H1 (cell line): Measurements from ENCODE around the gene PDCD6IP. TPM values are rescaled to one million over a fixed set of nuclear protein-coding genes. Genes with fewer than 3 reads are reported as not detected.

Experiments used
- CTCF ChIA-PET: fragments of 300-600 bp; sonication (Branson Sonifier 250); formaldehyde crosslinking; loops from one replicate; lab custom pipeline; 2021; ENCODE audit not compliant: partially characterized antibody; lab: Charles Lee
- POLR2A ChIA-PET: fragments of 300-600 bp; sonication (Branson Sonifier 250); formaldehyde crosslinking; loops from one replicate; lab custom pipeline; 2021; ENCODE audit warnings: inconsistent platforms; ENCODE audit not compliant: partially characterized antibody; lab: Charles Lee
- DNase-seq, 2 experiments: peaks; one replicate each; pipeline versions ENCODE4 v3.0.0 to v3.0.0-alpha.2; 2010 to 2022; ENCODE audit warnings: low spot score in 2 of 2, low read depth in 1 of 2, mixed read lengths in 1 of 2
- FAIRE-seq: peaks from 2 replicates; lab custom pipeline; 2011; peaks lifted over from hg19 to GRCh38; lab: Jason Lieb, UNC
- H2AFZ ChIP-seq: 2 replicates; pipeline ENCODE4 v1.8.1; 2012; ENCODE audit warnings: low read length, inconsistent platforms
- H2AK5ac ChIP-seq: 2 replicates; pipeline ENCODE4 v1.6.1; 2013; ENCODE audit warnings: low read depth, low read length
- H2BK120ac ChIP-seq: replicated peaks from 2 replicates; pipeline ENCODE3; 2013; ENCODE audit warnings: low read depth, low read length, inconsistent platforms
- H2BK12ac ChIP-seq: 2 replicates; pipeline ENCODE4 v1.6.1; 2013; ENCODE audit warnings: low read depth, low read length
- H2BK15ac ChIP-seq: 2 replicates; pipeline ENCODE4 v1.6.1; 2013; ENCODE audit warnings: low read length
- H2BK20ac ChIP-seq: 2 replicates; pipeline ENCODE4 v1.6.1; 2013; ENCODE audit warnings: low read length
- H2BK5ac ChIP-seq: 2 replicates; pipeline ENCODE4 v1.6.1; 2013; ENCODE audit warnings: low read depth, low read length
- H3K14ac ChIP-seq: 2 replicates; pipeline ENCODE4 v1.6.1; 2013; ENCODE audit warnings: inconsistent platforms; ENCODE audit not compliant: insufficient read length
- H3K18ac ChIP-seq: 2 replicates; pipeline ENCODE4 v1.6.1; 2013; ENCODE audit warnings: low read length; ENCODE audit errors: extremely low read depth
- H3K23ac ChIP-seq: 2 replicates; pipeline ENCODE4 v1.6.1; 2013; ENCODE audit warnings: inconsistent platforms; ENCODE audit not compliant: insufficient read length
- H3K23me2 ChIP-seq: 2 replicates; pipeline ENCODE4 v1.6.1; 2013; ENCODE audit warnings: low read depth, low read length
- H3K27ac ChIP-seq: 2 replicates; pipeline ENCODE4 v1.6.1; 2011; ENCODE audit warnings: low read depth, low read length, inconsistent platforms
- H3K27me3 ChIP-seq, 4 experiments: replicated peaks in 1 of 4; 1 replicate in 1 of 4; 2 replicates in 3 of 4; pipeline versions ENCODE4 v1.6.1 to v1.8.1; 2011 to 2013; ENCODE audit warnings: low read length in 3 of 4, mild to moderate bottlenecking in 3 of 4, inconsistent platforms in 2 of 4, mixed read lengths in 2 of 4, moderate library complexity in 1 of 4; ENCODE audit not compliant: control insufficient read depth in 3 of 4, insufficient read depth in 3 of 4; ENCODE audit errors: extremely low read depth in 1 of 4
- H3K36me3 ChIP-seq, 4 experiments: 2 replicates each; pipeline versions ENCODE4 v1.6.1 to v1.8.1; 2011 to 2013; ENCODE audit warnings: mild to moderate bottlenecking in 4 of 4, low read length in 3 of 4, moderate library complexity in 2 of 4, control low read depth in 1 of 4, inconsistent platforms in 1 of 4; ENCODE audit not compliant: insufficient read depth in 4 of 4, control insufficient read depth in 2 of 4
- H3K4ac ChIP-seq: replicated peaks from 2 replicates; pipeline ENCODE3; 2013; ENCODE audit warnings: low read length, low read depth, mixed read lengths, inconsistent platforms; ENCODE audit not compliant: insufficient read length
- H3K4me1 ChIP-seq, 4 experiments: replicated peaks in 1 of 4; 1 replicate in 1 of 4; 2 replicates in 3 of 4; pipeline versions ENCODE4 v1.6.1 to v1.8.1; 2011 to 2013; ENCODE audit warnings: low read length in 3 of 4, inconsistent platforms in 2 of 4, mixed read lengths in 1 of 4; ENCODE audit not compliant: insufficient read depth in 4 of 4, control insufficient read depth in 3 of 4
- H3K4me2 ChIP-seq, 2 experiments: 2 replicates each; pipeline versions ENCODE4 v1.6.1 to v1.8.1; 2011 to 2013; ENCODE audit warnings: low read depth in 2 of 2, low read length in 2 of 2, control low read depth in 1 of 2, inconsistent platforms in 1 of 2, mild to moderate bottlenecking in 1 of 2; ENCODE audit not compliant: insufficient read depth in 1 of 2
- H3K4me3 ChIP-seq, 4 experiments: fragments of 200-600, 300-600 bp in 1 of 4; sonication (generic), shearing (Covaris generic), sonication (Bioruptor Twin) in 1 of 4; 2 replicates each; pipeline versions ENCODE4 v1.5.1 to v1.8.1; 2011 to 2016; ENCODE audit warnings: low read length in 4 of 4, low read depth in 3 of 4, control low read depth in 2 of 4, inconsistent platforms in 2 of 4, mild to moderate bottlenecking in 2 of 4, mixed read lengths in 1 of 4, moderate library complexity in 1 of 4; ENCODE audit not compliant: insufficient read depth in 2 of 4; ENCODE audit errors: extremely low read depth in 1 of 4
- H3K56ac ChIP-seq: replicated peaks from 2 replicates; pipeline ENCODE3; 2013; ENCODE audit warnings: low read depth, mild to moderate bottlenecking, mixed read lengths, low read length, inconsistent platforms; ENCODE audit not compliant: insufficient read length
- H3K79me1 ChIP-seq: 2 replicates; pipeline ENCODE4 v1.6.1; 2013; ENCODE audit warnings: low read depth, low read length, control low read depth
- H3K79me2 ChIP-seq, 2 experiments: 2 replicates each; pipeline versions ENCODE4 v1.6.1 to v1.8.1; 2012 to 2013; ENCODE audit warnings: low read length in 2 of 2, mild to moderate bottlenecking in 2 of 2, inconsistent platforms in 1 of 2; ENCODE audit not compliant: insufficient read depth in 2 of 2, control insufficient read depth in 1 of 2
- H3K9ac ChIP-seq, 4 experiments: replicated peaks in 1 of 4; 1 replicate in 1 of 4; 2 replicates in 3 of 4; pipeline versions ENCODE4 v1.6.1 to v1.8.1; 2011 to 2013; ENCODE audit warnings: low read depth in 3 of 4, low read length in 3 of 4, control low read depth in 2 of 4, mild to moderate bottlenecking in 2 of 4, moderate library complexity in 2 of 4, inconsistent platforms in 1 of 4; ENCODE audit errors: extremely low read depth in 1 of 4
- H3K9me3 ChIP-seq, 2 experiments: 2 replicates each; pipeline versions ENCODE4 v1.6.1 to v1.8.1; 2012 to 2013; ENCODE audit warnings: mild to moderate bottlenecking in 2 of 2, moderate library complexity in 2 of 2, control low read depth in 1 of 2, inconsistent platforms in 1 of 2, low read depth in 1 of 2, low read length in 1 of 2, mixed read lengths in 1 of 2; ENCODE audit not compliant: insufficient read depth in 2 of 2
- H4K20me1 ChIP-seq, 2 experiments: replicated peaks in 1 of 2; 2 replicates each; pipeline versions ENCODE3 to v1.8.1; 2011 to 2013; ENCODE audit warnings: inconsistent platforms in 2 of 2, low read length in 2 of 2, mild to moderate bottlenecking in 1 of 2; ENCODE audit not compliant: insufficient read depth in 2 of 2, control insufficient read depth in 1 of 2
- H4K5ac ChIP-seq: 2 replicates; pipeline ENCODE4 v1.6.1; 2013; ENCODE audit warnings: low read length, low read depth, mixed read lengths, inconsistent platforms; ENCODE audit not compliant: insufficient read length
- H4K8ac ChIP-seq: 2 replicates; pipeline ENCODE4 v1.8.0; 2013; ENCODE audit warnings: mild to moderate bottlenecking, moderate library complexity, low read length, inconsistent platforms; ENCODE audit not compliant: insufficient read depth; ENCODE audit errors: extremely low read depth
- H4K91ac ChIP-seq: replicated peaks from 2 replicates; pipeline ENCODE3; 2013; ENCODE audit warnings: low read length, mixed read lengths, inconsistent platforms; ENCODE audit not compliant: insufficient read length
- CHD1 ChIP-seq: IDR thresholded peaks from 2 replicates; pipeline ENCODE4 v1.6.1; 2012; ENCODE audit warnings: low read depth, low read length, improper control_type of control experiment
- CHD2 ChIP-seq: IDR thresholded peaks from 2 replicates; pipeline ENCODE4 v1.6.1; 2012; ENCODE audit warnings: low read length, improper control_type of control experiment
- GABPA ChIP-seq: IDR thresholded peaks from 2 replicates; pipeline ENCODE4 v1.6.1; 2011; ENCODE audit warnings: mild to moderate bottlenecking, low read length, moderate library complexity, borderline replicate concordance; ENCODE audit not compliant: insufficient read depth
- GTF2F1 ChIP-seq: IDR thresholded peaks from 2 replicates; pipeline ENCODE4 v1.6.1; 2012; ENCODE audit warnings: low read depth, low read length, improper control_type of control experiment, borderline replicate concordance
- HDAC6 ChIP-seq: IDR thresholded peaks from one replicate; pipeline ENCODE4 v1.7.1; 2012; ENCODE audit warnings: low read depth, mild to moderate bottlenecking, inconsistent platforms, low read length, moderate library complexity
- SIRT6 ChIP-seq: IDR thresholded peaks from one replicate; pipeline ENCODE4 v1.7.1; 2012; ENCODE audit warnings: low read length, inconsistent platforms
- SIX5 ChIP-seq: IDR thresholded peaks from 2 replicates; pipeline ENCODE4 v1.6.1; 2011; ENCODE audit warnings: mild to moderate bottlenecking, low read depth, low read length
- SP1 ChIP-seq: IDR thresholded peaks from 2 replicates; pipeline ENCODE4 v1.6.1; 2011; ENCODE audit warnings: low read depth, low read length
- SUZ12 ChIP-seq: fragments of 200-600 bp; sonication (generic); IDR thresholded peaks from 2 replicates; pipeline ENCODE4 v1.6.1; 2012; ENCODE audit warnings: mild to moderate bottlenecking, inconsistent platforms, low read length, moderate library complexity, mixed read lengths
- ZNF274 ChIP-seq: IDR thresholded peaks from 2 replicates; pipeline ENCODE4 v1.7.0; 2012; ENCODE audit warnings: low read length, borderline replicate concordance; ENCODE audit errors: extremely low read depth
- WGBS, 2 experiments: shearing (Covaris generic) in 1 of 2; methylation state at CpG; one replicate each; pipeline versions ENCODE4 v1.1.6 to v1.1.7; 2013 to 2015; ENCODE audit warnings: low lambda C conversion rate in 2 of 2, mixed read lengths in 2 of 2, inconsistent platforms in 1 of 2, low coverage in 1 of 2, missing lambda C conversion rate in 1 of 2; ENCODE audit not compliant: insufficient replicate concordance in 2 of 2, insufficient coverage in 1 of 2, insufficient read length in 1 of 2; ENCODE audit errors: extremely low coverage in 1 of 2, missing lambda C conversion rate in 1 of 2; 5-methylcytosine and 5-hydroxymethylcytosine counted together
- polyA plus RNA-seq, 7 experiments: library from polyadenylated mRNA; depleted of rRNA in 3 of 7; stranded (reverse) in 5 of 7; unstranded in 2 of 7; fragments of >200 nt in 5 of 7; fragments of 200-250 nt in 2 of 7; gene quantifications; 1 replicate in 5 of 7; 2 replicates in 1 of 7; 4 replicates in 1 of 7; pipeline versions ENCODE4 v1.2.1 to v1.2.3, GENCODE V29; 2011 to 2013; ENCODE audit warnings: missing spikeins in 2 of 7, mixed read lengths in 2 of 7
- total RNA-seq: library from RNA; stranded (reverse); fragmentation: NEBNext Ultra II Directional; extraction: Animal tissue kit (Norgen Biotek cat#: 25700); gene quantifications from 2 replicates; pipeline ENCODE4 v1.2.1, GENCODE V29; 2021
- TF ChIP-seq, protein P1 (sequence below): IDR thresholded peaks from 2 replicates; pipeline ENCODE4 v1.6.1; 2012; ENCODE audit warnings: inconsistent platforms

Gene PDCD6IP
- total and polyA plus RNA-seq, 2 of the 8 experiments (the other 6 are each of a cell fraction or from before 2014, with no cell fraction given): 61.7 to 155 TPM

GRCh38 chr3:33810545-33810944 is 12.1 kb downstream of the PDCD6IP start:
- no peak for DNase-seq
- Histone ChIP-seq H3K36me3 (peaks cover 0 to 5% (median 0%) of the 10 kb centered on the region in 4 experiments; a peak in 2 of 8 replicates), H3K27me3 (no peaks in the 10 kb centered on the region), H2BK20ac (no peak overlapping the region), H4K8ac (no peak overlapping the region), H3K4me1 (peaks cover 0 to 2% (median under 1%) of the 10 kb centered on the region in 4 experiments; a peak in 3 of 7 replicates), H3K14ac (no peak overlapping the region), H3K23ac (no peak overlapping the region), H2AFZ (no peak overlapping the region), H2BK120ac (no peak overlapping the region), H3K4ac (no peak overlapping the region), H2AK5ac (no peak overlapping the region), H4K91ac (no peak overlapping the region), H4K5ac (no peak overlapping the region), H3K4me2 (no peak overlapping the region), H3K9ac (no peak overlapping the region), H4K20me1 (peaks cover 2% of the 10 kb centered on the region in 2 experiments), H3K79me1 (0 out of 2 replicates have a peak, but pooled peaks cover 6% of the 10 kb centered on the region), H3K9me3 (no peaks in the 10 kb centered on the region), H3K56ac (no peak overlapping the region), H2BK15ac (no peak overlapping the region), H3K23me2 (no peaks in the 10 kb centered on the region), H3K4me3 (no peak overlapping the region), H3K27ac (no peak overlapping the region), H3K18ac (no peak overlapping the region), H2BK5ac (no peak overlapping the region), H3K79me2 (peaks cover 3 to 63% of the 10 kb centered on the region in 2 experiments; a peak in 2 of 4 replicates), H2BK12ac (no peak overlapping the region)
- no peak for TF ChIP-seq SUZ12
- TF ChIP-seq ZNF274: no peak
- no peak for TF ChIP-seq SIRT6
- no peak for TF ChIP-seq SP1
- no peak for TF ChIP-seq GABPA
- no peak for TF ChIP-seq GTF2F1
- no peak for TF ChIP-seq HDAC6
- TF ChIP-seq, protein P1, sequence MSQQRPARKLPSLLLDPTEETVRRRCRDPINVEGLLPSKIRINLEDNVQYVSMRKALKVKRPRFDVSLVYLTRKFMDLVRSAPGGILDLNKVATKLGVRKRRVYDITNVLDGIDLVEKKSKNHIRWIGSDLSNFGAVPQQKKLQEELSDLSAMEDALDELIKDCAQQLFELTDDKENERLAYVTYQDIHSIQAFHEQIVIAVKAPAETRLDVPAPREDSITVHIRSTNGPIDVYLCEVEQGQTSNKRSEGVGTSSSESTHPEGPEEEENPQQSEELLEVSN: no peak
- no peak for TF ChIP-seq SIX5
- no peak for TF ChIP-seq CHD2
- TF ChIP-seq CHD1: no peak
- POLR2A ChIA-PET: interaction anchor here (2.4 kb wide), 1 partner anchor 12 kb away, joined by 8 read pairs; the partner anchor contains the start of gene PDCD6IP
- CTCF ChIA-PET: interaction anchor here (1.4 to 1.8 kb wide), 2 partner anchors 24 to 34 kb away, joined by 4 to 5 read pairs; no protein-coding TSS in a partner anchor
- WGBS, 2 experiments: 100% methylated on average over 1 of the region's 1 CpG; no CpG with 5 or more reads in 1 of the 2 experiments
- no peak for FAIRE-seq
